ENCODE data around the gene OCA2.

The OCA2 gene

DNA sequence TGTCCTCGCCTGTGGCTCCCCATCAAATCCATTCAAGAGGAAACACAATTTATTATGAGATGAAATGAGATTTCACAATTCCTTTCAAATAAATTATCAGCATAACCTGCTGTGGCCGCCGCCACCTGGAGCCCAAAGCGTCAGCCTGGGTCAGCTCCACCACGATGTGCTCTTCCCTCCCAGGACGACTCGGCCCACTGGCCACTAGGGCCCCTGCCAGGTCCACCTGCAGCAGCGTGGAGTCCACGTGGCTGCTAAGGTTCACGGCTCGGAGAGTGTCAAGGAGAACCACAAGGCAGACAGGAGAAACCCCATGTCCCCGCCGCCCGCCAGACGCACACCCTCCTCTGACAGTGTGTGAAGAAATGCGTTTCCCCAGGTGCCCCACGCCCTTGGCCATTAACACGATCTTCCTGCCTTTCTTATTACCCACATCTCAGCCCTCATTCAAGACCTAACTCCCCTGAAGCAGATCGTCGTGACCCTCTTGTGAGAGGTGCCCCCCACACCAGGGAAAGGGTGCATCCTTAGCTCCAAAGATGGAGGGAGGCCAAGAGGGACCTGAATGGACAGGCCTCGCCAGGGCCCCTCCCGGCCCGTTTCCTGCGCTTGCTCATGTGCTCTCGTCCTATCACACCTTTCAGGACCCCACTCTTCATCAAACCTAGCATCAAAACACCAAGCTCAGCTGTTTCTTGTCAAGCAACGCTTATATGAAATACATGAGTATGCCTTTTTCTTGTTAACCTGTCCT is 80.6 kb downstream of the OCA2 start:
- H3K27me3 ChIP-seq (ENCODE audit: insufficient read depth, poor library complexity, severe bottlenecking): no peaks in the 10 kb centered on the region
- no peak overlapping the region for H3K27ac ChIP-seq (replicated peaks)
- no peak for TF ChIP-seq GABPA (IDR thresholded peaks at IDR 0.05; ENCODE audit: low read depth)
- no peak for TF ChIP-seq POLR2AphosphoS5 (IDR thresholded peaks at IDR 0.05; ENCODE audit: low read depth)
- TF ChIP-seq SPI1 (IDR thresholded peaks at IDR 0.05; ENCODE audit: borderline replicate concordance, low read depth): no peak
- no peak for TF ChIP-seq REST (IDR thresholded peaks at IDR 0.05; ENCODE audit: insufficient replicate concordance, low read depth)
- TF ChIP-seq, protein P1, sequence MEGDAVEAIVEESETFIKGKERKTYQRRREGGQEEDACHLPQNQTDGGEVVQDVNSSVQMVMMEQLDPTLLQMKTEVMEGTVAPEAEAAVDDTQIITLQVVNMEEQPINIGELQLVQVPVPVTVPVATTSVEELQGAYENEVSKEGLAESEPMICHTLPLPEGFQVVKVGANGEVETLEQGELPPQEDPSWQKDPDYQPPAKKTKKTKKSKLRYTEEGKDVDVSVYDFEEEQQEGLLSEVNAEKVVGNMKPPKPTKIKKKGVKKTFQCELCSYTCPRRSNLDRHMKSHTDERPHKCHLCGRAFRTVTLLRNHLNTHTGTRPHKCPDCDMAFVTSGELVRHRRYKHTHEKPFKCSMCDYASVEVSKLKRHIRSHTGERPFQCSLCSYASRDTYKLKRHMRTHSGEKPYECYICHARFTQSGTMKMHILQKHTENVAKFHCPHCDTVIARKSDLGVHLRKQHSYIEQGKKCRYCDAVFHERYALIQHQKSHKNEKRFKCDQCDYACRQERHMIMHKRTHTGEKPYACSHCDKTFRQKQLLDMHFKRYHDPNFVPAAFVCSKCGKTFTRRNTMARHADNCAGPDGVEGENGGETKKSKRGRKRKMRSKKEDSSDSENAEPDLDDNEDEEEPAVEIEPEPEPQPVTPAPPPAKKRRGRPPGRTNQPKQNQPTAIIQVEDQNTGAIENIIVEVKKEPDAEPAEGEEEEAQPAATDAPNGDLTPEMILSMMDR (IDR thresholded peaks at IDR 0.05; ENCODE audit: insufficient read depth, low read length): no peak
- no peak overlapping the region for H3K4me3 ChIP-seq (replicated peaks; ENCODE audit: insufficient read depth, low read length)
- no peak for DNase-seq (ENCODE audit: low read depth in 1 of 2, low spot score in 1 of 2)

DNA sequence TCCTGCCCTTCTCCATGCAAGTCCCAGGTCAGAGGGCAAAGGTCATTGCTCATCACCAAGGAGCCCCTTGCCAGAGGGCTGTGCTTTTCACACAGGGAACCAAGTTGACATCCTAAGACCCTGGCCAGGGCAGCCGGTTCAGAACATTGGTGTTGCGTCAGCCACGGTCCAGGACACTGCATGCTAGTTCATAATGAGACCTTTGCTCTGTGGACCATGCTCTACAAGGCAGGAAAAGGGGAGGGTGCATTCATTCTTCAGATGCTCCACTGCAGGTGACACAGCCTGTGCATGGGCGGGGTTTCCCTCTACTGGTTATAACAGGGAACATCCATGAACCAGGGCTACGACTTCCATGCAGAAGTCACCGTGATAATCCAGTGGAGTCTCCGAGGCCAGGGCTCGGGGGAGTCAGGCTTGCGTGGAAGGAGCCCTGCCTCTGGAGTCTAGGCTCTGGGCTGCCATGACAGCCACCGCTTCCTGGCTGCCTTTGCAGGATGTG is 81.6 kb downstream of the OCA2 start:
- DNase-seq (ENCODE audit: low read depth in 1 of 2, low spot score in 1 of 2): no peak
- Histone ChIP-seq H3K27me3 (ENCODE audit: insufficient read depth, poor library complexity, severe bottlenecking) (no peaks in the 10 kb centered on the region), H3K4me3 (replicated peaks; ENCODE audit: insufficient read depth, low read length) (no peak overlapping the region), H3K27ac (replicated peaks) (no peak overlapping the region)
- TF ChIP-seq GABPA (IDR thresholded peaks at IDR 0.05; ENCODE audit: low read depth) (no peak), SPI1 (IDR thresholded peaks at IDR 0.05; ENCODE audit: borderline replicate concordance, low read depth) (no peak), REST (IDR thresholded peaks at IDR 0.05; ENCODE audit: insufficient replicate concordance, low read depth) (no peak), POLR2AphosphoS5 (IDR thresholded peaks at IDR 0.05; ENCODE audit: low read depth) (no peak)
- TF ChIP-seq, protein P1 (IDR thresholded peaks at IDR 0.05; ENCODE audit: insufficient read depth, low read length): no peak

DNA sequence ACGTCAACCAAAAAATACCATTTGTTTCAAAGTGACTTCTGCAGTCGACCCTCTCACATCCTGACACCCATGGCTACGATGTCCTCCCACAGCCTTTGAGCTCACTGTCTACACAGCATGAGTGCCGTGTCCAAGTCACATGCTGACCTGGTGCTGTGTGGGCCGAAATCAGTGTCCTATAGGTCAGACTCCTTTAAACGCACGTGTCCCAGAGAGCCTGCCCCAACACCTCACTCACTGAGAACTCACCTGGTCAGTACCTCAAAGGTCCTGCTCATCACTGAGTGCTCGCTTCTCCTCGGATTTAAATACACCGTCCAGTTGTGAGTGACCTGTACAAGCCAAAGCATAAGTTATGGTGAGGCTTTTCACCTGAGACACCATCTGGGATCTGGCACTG is 83.3 kb downstream of the OCA2 start:
- TF ChIP-seq REST (IDR thresholded peaks at IDR 0.05; ENCODE audit: insufficient replicate concordance, low read depth): no peak
- TF ChIP-seq POLR2AphosphoS5 (IDR thresholded peaks at IDR 0.05; ENCODE audit: low read depth): no peak
- TF ChIP-seq, protein P1 (IDR thresholded peaks at IDR 0.05; ENCODE audit: insufficient read depth, low read length): no peak
- no peak for TF ChIP-seq GABPA (IDR thresholded peaks at IDR 0.05; ENCODE audit: low read depth)
- no peak for TF ChIP-seq SPI1 (IDR thresholded peaks at IDR 0.05; ENCODE audit: borderline replicate concordance, low read depth)
- Histone ChIP-seq H3K27me3 (ENCODE audit: insufficient read depth, poor library complexity, severe bottlenecking) (no peaks in the 10 kb centered on the region), H3K27ac (replicated peaks) (no peak overlapping the region), H3K4me3 (replicated peaks; ENCODE audit: insufficient read depth, low read length) (no peak overlapping the region)
- no peak for DNase-seq (ENCODE audit: low read depth in 1 of 2, low spot score in 1 of 2)

Measured in HL-60 (cell line).